Activated T-cell treated with anti-CD3 and anti-CD28 coated beads, Interleukin-2, amount 50 U/mL, for 1 hour (primary cell): ENCODE results near the gene KCNIP1.

Experiments
- DNase-seq: peaks from one replicate; pipeline ENCODE4 v3.0.0-alpha.2; 2020

KCNIP1 gene

DNA sequence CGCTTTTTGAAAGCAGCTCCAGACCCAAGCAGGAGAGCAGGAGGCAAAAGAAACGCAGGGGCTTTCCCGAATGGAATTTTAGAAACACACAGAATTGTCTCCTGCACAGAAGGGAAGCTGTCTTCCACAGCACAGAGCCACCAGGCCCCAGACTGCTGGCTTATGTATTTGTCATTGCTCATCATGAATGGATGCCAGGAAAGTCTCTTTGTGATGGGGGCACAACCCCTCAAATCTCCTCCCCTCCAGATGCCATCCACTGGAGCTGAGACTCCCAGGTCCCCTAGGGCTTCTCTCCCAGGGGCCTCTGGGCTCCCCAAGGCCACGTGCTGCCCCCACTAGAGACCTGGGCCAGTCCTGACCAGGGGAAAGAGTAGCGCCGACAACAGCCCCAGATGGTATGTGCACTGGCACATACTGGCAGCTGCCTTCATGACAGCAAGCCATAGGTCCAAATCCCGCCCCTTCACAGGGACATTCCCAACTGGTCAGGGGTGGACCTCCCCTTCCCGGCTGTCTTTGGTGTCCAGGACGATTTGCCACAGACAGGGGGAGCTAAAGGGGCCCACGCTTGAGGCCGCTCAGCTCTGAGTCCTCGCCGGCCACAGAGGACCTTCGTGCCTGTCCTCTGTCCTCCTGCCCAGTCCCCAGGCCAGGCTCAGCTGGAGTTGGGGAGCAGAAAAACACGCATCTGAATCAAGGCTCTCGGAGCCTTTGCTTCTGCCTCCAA, 127.8 kb downstream of the KCNIP1 start:
- no peak for DNase-seq

DNA sequence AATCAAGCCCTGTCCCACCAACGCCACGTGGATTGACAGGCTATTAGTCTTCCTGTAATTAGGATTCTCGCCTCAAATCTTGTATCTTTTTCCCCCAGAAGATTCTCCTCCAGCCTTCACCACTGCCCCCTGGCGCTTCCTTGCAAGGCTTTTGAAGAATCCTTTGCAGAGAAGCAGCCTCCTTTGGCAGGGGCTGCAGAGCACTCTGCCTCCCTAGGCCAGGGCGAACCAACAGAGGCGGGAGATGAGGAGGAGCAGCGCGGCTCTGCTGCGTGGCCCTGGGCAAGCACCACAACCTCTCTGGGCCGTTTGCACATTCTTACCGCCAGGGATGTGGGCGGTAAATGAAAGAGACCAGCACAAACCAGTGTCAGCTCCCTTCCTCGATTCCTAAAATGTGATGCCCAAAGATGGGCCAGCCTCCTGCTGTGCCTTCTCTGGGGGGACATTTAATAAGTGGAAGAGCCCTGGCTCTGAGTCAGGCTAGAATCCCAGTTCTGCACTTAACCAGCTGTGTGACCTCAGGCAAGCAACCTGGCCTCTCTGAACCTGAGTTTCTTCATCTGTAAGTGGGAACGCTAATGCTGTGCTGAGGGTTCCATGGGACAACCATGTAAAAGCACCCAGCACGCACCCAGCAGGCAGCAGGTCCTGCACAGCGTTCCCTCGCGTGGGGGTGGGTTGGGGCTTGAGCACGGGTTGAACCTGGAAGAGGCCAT, 128.6 kb downstream of the KCNIP1 start:
- peak; percentile 20 for DNase-seq

DNA sequence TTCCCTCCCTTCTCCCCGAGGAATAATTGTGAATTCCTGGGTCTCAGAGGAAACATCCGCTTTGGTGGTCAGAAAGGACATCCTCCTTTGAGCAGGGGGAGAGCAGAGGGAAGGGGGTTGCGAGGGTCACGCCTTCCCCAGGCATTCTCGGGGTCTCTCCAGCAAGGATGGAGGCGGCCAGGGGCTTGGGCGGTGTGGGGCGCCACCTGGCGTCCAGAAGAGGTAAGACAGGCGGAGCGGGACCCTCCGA, 129.1 kb downstream of the KCNIP1 start:
- DNase-seq: peak; percentile 66

DNA sequence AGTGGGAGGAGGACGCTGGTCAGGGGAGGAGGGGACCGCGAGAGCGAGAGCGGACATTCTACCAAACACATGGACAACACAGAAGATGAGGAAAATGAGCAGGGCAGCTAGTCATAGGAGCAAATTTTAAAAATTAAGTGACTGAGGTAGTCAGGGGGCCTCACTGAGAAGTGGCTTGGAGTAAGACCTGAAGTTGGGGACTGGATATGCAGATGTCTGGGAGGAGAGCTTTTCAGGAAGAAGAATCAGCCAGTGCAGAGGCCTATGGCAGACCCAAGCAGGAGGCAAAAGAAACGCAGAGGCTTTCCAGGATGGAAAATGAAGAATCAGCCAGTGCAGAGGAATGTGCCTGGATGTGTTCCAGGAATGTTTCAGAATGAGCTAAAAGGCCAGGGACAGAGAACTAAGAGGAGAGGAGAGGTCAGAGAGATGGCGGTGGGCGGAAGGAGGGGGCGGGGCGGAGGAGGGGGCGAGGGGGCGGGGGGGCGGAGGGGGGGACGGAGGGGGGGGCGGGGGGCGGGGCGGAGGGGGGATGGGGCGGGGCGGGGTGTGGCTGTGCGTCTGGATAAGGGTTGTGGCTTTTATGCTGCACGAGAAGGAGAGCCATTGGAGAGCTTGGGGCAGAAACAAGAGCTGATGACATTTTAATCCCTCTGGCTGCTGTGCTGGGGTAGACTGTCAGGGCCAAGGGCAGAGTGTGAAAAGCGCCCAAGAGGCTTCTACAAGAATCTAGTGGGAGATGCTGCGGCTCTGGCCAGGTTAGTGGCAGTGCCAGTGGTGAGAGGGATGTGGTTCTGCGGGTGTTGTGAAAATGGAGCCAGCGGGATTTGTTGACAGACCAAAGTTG, 129.6 kb downstream of the KCNIP1 start:
- no peak for DNase-seq

- no peak for DNase-seq
Measured at GRCh38 chr5:170634256-170634990, 130.6 kb downstream of the KCNIP1 start.

DNA sequence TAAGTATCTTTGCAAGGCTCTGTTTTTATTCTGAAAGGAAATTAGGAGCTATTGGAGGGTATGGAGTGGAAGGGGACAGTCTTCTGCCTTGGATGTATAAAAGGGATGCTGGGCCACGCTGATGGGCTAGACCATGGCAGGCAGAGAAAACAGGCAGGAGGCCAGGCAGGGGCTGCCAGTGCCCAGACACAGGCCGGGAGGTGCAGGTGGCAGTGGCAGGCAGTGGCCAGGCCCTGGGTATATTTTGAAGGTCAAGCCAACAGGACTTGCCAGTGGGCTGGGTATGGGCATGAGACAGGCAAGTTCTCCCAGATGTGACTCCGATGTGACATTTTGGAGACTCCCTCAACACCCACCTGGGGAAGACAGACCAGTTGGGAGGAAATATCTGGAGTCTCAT, 131.9 kb downstream of the KCNIP1 start:
- no peak for DNase-seq

DNA sequence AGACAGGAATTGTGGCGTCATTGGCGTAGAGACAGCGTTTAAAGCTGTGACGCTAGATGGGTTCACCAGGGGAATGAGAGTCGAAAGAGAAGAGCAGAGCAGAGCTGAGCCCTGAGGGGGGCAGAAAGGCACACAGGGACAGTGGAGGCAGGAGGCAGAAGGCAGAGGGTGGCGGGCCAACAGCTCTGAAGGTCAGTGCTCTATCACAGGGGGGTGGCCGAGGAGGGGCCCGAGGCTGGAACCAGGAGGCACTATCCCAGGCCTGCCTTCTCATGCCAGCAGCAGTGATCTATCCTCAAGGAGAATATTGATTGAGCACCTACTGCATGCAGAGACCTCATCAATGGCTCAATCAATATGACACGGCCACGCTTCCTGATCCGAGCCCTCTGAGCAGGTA, 132.4 kb downstream of the KCNIP1 start:
- DNase-seq: no peak

GRCh38 chr5:170636801-170637477, 133.1 kb downstream of the KCNIP1 start:
- DNase-seq: no peak

DNA sequence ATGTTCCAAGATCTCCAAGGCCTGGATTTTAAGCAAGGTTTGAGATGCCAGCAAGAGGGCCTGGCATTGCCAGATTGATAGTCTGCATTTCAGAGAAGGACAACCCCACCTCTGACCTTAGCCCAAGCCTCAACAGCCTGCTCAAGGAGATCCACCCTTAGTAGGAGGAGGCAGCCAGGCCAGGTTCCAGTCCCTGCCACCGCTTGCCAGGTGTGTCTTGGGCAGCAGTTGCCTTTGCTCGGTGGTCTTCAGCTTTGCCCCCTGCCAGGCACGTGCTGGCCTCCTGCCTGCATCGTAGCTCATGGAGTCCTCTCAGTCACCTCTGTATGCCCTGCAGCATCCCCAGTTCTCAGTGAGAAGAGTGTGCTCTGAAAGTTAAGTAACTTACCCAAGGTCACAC, 134.2 kb downstream of the KCNIP1 start:
- DNase-seq: no peak

DNA sequence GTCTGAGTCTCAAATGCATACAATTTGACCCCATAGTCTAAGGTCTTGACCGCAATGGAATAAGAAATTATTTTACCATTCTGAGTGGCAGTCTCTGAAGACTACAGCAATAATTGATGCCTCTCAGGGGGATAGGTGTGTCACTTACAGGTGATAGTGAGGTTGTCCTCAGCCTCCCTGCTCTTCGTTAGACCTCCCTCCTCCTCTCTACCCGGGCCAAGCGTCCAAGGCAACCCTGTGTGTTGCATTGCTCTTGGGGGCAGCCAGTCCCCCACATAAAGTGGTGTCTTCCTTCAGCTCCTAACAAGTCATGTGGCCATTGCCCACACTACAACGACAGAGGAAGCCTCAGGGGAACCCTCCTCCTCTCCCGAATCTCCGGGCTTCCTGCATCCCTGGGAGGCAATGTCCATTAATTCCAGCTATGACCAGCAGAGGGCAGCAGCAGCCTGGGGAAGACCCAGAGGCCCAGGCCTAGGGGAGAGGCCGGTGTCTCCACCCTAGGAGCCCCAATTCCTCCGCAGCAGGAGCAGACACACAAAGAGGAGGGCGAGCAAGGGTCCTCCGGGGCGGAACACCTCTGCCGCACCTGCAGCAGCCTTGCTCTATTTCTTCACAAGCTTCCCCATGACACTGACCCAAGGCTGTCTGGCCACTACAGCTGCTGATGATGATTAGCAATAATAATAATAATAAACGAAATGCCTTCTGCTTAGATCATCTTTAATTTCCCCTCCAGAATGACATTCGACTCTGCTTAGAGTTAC, 134.8 kb downstream of the KCNIP1 start:
- DNase-seq: peak; percentile 58

- DNase-seq: no peak
Measured at GRCh38 chr5:170639221-170639925, 135.6 kb downstream of the KCNIP1 start.

GRCh38 chr5:170640731-170641588, 137.1 kb downstream of the KCNIP1 start:
- DNase-seq: no peak

DNA sequence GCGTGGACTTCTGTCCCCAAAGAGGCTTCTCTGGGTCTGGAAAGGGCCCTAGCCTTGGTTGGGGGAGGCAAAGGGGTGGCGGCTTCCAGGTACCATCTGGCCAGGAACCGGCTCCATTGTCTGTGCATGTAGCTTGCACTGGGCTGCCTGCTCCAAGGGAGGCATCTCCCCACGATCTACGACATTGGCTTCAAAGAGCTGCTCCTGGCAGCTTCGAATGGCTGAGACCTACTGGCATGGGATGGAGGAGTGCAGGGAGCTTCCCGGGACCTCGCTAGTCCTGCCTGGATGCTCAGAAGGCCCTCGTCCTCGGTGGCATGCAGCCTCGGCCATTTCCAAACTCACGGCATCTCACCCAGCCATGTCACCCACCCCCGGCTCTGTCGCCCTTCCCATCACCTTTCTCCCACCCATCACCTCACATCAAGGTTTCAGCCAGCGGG, 137.8 kb downstream of the KCNIP1 start:
- DNase-seq: no peak

- DNase-seq: no peak
Measured at GRCh38 chr5:170642066-170642735, 138.4 kb downstream of the KCNIP1 start.

DNA sequence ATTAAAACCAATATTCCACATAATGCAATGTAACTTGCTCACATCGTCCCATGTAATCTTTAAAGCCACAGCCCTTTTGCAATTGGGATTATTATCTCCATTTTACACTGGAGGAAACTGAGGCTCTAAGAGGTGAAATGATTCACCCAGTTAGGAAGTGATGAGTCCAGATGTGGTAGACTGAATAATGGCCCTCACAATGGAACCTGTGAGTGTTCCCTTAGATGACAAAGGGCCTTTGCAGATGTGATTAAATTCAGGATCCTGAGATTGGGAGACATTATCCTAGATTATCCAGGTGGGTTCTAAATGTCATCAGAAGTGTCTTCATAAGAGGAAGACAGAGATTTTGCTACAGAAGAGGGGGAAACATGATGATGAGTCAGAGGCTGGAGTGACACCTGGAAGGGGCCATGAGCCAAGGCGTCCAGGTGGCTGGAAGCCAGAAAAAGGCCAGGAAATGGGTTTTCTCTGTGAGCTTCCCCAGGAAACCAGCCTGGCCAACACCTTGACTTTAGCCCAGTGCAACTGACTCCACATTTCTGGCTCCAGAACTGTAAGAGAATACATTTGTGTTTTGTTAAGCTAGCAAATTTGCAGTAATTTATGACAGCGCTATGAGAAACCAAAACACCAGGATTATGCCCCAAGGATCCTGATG, 139.1 kb downstream of the KCNIP1 start:
- DNase-seq: no peak

GRCh38 chr5:170643591-170643990, 139.8 kb downstream of the KCNIP1 start:
- no peak for DNase-seq

DNA sequence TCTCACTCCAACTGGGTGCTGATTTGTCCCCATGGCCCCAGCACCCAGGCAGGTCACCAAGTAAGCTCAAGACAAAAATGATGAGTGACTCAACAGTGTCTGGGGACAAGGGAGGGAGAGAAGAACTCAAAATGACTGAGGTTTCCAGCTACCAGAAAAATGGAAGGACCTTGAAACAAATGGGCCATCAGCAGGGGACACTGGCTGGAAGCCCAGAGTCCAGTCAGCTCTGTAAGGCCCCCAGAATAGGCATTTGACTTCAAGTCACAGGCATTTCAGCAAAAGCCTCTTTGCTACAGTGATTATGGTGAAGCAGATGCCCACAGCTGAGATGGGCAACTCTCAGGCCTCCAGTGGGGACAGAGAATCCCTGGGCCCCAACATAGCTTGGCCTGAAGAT, 140.7 kb downstream of the KCNIP1 start:
- DNase-seq: no peak

DNA sequence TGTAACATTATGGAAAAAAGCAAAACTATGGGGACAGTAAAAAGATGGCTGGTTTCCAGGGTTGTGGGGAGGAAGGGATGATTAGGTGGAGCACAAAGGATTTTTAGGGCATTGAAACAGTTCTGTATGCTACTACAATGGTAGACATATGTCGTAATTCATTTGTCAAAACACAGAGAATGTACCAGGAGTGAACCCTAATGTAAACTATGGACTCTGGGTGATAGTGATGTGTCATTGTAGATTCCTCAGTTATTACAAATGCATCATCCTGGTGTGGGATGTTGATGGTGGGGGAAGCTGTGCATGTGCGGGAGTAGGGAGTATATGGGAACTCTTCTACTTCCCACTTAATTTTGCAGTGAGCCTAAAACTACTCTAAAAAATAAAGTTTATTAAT, 144.7 kb downstream of the KCNIP1 start:
- DNase-seq: no peak

DNA sequence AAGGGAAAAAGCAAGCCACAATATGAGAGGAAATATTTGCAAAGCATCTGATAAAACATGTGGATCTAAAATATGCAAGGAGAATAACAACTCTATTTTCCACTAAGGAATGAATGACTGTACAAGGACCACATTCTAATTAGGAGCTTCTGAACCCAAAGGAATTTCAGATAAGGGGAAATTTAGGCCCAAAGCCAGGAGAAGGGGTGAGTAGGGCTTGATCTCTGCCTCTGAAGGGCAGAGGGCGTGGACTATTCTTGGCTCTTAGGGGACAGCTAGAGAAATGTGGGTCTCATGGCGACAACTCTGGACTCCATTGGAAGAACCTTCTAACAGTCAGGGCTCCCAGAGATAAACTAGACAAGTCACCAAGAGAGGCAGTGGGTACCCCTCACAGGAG, 147.0 kb downstream of the KCNIP1 start:
- no peak for DNase-seq
